ENCODE measurements around the gene NT5DC3. TPM values are rescaled to one million over a fixed set of nuclear protein-coding genes. Genes with fewer than 3 reads are reported as not detected.

The NT5DC3 gene
- total and polyA plus RNA-seq, 2 of the 13 experiments (the other 11 are each of a cell fraction or from before 2014, with no cell fraction given) = 3.2 to 6.6 TPM

DNA sequence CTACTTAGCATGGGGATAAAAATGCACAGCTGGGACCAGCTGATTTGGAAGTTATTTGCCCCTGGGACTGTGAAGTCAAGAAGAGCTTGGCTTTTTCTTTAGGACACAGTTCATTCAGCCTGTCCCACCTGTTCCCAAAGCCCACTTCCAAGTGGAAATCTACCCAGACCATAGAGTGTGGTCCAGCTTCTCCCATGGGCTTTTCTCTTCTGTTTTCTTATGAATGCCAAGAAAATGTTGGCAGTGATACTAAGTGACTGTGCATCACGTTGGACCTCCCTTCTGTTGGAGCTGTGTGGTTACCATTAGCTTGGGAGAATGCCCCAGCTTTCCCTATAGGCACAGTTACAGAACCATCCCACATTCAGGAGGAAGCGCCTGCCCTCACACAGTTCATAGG lies 89.4 kb downstream of the NT5DC3 start:
- Histone ChIP-seq H3K79me2 (ENCODE audit: insufficient read depth, low read length) (no peaks in the 10 kb centered on the region), H3K4me3 (replicated peaks in 1 of 3; ENCODE audit: insufficient read depth in 1 of 3, low read depth in 2 of 3, low read length in 3 of 3) (no peak overlapping the region), H2AFZ (ENCODE audit: low read length) (no peak overlapping the region), H3K4me2 (ENCODE audit: low read depth, low read length) (no peak overlapping the region), H3K27ac (ENCODE audit: extremely low read length, insufficient read depth, low read length) (no peak overlapping the region), H3K36me3 (replicated peaks in 1 of 2; ENCODE audit: control insufficient read depth in 1 of 2, insufficient read depth in 2 of 2, low read length in 2 of 2) (no peaks in the 10 kb centered on the region), H3K27me3 (ENCODE audit: control insufficient read depth in 1 of 2, insufficient read depth in 2 of 2, low read length in 2 of 2) (no peaks in the 10 kb centered on the region), H3K9ac (ENCODE audit: insufficient read depth, low read depth, low read length) (no peak overlapping the region), H3K9me3 (ENCODE audit: low read length) (no peaks in the 10 kb centered on the region), H4K20me1 (ENCODE audit: insufficient read depth, low read length) (no peaks in the 10 kb centered on the region), H3K4me1 (ENCODE audit: insufficient read depth, low read length) (no peaks in the 10 kb centered on the region)
- CTCF ChIA-PET (ENCODE audit: low intra/inter-chr PET ratio, low total read pairs) = no interaction called here
- BruUV-seq (replicated peaks) = no TSS peak
- ATAC-seq (no peak), DNase-seq (ENCODE audit: low spot score) (no peak), FAIRE-seq (no peak)
- intact Hi-C loops (cut with micrococcal nuclease; ENCODE audit: unreplicated experiment) (no loop called here), in situ Hi-C loops (cut with HindIII; ENCODE audit: extremely low pct_ligation_motif_present, low pct_unique_long_range_greater_than_20kb) (no loop called here)
- TF ChIP-seq HMG20B (CRISPR knock-in tag; conservative IDR thresholded peaks at IDR 0.05) = no peak
- no peak for TF ChIP-seq ZNF556 (CRISPR knock-in tag; IDR thresholded peaks at IDR 0.05; ENCODE audit: borderline replicate concordance)
- no peak for TF ChIP-seq TBL1XR1 (IDR thresholded peaks at IDR 0.05; ENCODE audit: borderline replicate concordance, low read length, partially characterized antibody)
- TF ChIP-seq ZNF570 (CRISPR knock-in tag; IDR thresholded peaks at IDR 0.05; ENCODE audit: borderline replicate concordance) = no peak
- TF ChIP-seq SMARCC2 (IDR thresholded peaks at IDR 0.05) = no peak
- POLR2A ChIA-PET = no interaction called here
- WGBS (ENCODE audit: low lambda C conversion rate) = 25% methylated on average over 2 of the region's 2 CpGs

DNA sequence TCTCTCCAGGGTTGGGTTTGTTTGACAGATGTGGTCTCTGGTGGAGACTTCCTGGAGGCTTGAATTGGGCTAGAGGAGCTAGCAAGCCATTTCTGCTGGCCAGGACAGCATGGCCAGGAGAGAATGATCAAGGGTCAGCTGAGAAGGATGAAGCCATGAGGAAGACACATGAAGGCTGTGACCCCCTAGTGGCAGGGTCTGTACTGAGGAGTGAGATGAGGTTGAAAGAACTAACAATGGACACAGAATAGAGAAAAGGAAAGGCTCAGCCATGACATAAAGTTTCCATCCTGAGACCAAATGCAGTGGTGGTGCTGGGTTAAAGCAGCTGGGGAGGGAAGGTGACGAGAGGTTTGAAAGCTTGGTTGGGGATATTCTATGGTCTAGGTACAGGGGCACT lies 89.9 kb downstream of the NT5DC3 start:
- in situ Hi-C loops (cut with HindIII; ENCODE audit: extremely low pct_ligation_motif_present, low pct_unique_long_range_greater_than_20kb) (no loop called here), intact Hi-C loops (cut with micrococcal nuclease; ENCODE audit: unreplicated experiment) (no loop called here)
- H3K27ac ChIP-seq (ENCODE audit: extremely low read length, insufficient read depth, low read length) = no peak overlapping the region
- no peaks in the 10 kb centered on the region for H3K4me1 ChIP-seq (ENCODE audit: insufficient read depth, low read length)
- H3K4me2 ChIP-seq (ENCODE audit: low read depth, low read length) = no peak overlapping the region
- FAIRE-seq (no peak), ATAC-seq (peak; percentile 84), DNase-seq (ENCODE audit: low spot score) (no peak)
- no TSS peak for BruUV-seq (replicated peaks)
- no peaks in the 10 kb centered on the region for H3K79me2 ChIP-seq (ENCODE audit: insufficient read depth, low read length)
- no peaks in the 10 kb centered on the region for H3K9me3 ChIP-seq (ENCODE audit: low read length)
- no peak overlapping the region for H2AFZ ChIP-seq (ENCODE audit: low read length)
- no peaks in the 10 kb centered on the region for H4K20me1 ChIP-seq (ENCODE audit: insufficient read depth, low read length)
- 47% methylated on average over 1 of the region's 1 CpG for WGBS (ENCODE audit: low lambda C conversion rate)
- no peaks in the 10 kb centered on the region for H3K36me3 ChIP-seq (replicated peaks in 1 of 2; ENCODE audit: control insufficient read depth in 1 of 2, insufficient read depth in 2 of 2, low read length in 2 of 2)
- CTCF ChIA-PET (ENCODE audit: low intra/inter-chr PET ratio, low total read pairs) = no interaction called here
- H3K4me3 ChIP-seq (replicated peaks in 1 of 3; ENCODE audit: insufficient read depth in 1 of 3, low read depth in 2 of 3, low read length in 3 of 3) = no peak overlapping the region
- POLR2A ChIA-PET = no interaction called here
- H3K27me3 ChIP-seq (ENCODE audit: control insufficient read depth in 1 of 2, insufficient read depth in 2 of 2, low read length in 2 of 2) = no peaks in the 10 kb centered on the region
- H3K9ac ChIP-seq (ENCODE audit: insufficient read depth, low read depth, low read length) = no peak overlapping the region
- TF ChIP-seq EED (CRISPR knock-in tag; IDR thresholded peaks at IDR 0.05) (no peak), SIN3A (IDR thresholded peaks at IDR 0.05; ENCODE audit: borderline replicate concordance, low read depth, low read length) (no peak), CTCF (CRISPR knock-in tag; IDR thresholded peaks at IDR 0.05) (peak; percentile 31), STAG1 (CRISPR knock-in tag; IDR thresholded peaks at IDR 0.05) (peak; percentile 14; the same call in 1 of the 2 replicates), CBX2 (IDR thresholded peaks at IDR 0.05; ENCODE audit: low read depth, low read length) (no peak), CBX2 (CRISPR knock-in tag; IDR thresholded peaks at IDR 0.05; ENCODE audit: low read depth) (no peak), ZNF136 (CRISPR knock-in tag; IDR thresholded peaks at IDR 0.05; ENCODE audit: low read depth) (no peak)
- TF ChIP-seq, protein P1, sequence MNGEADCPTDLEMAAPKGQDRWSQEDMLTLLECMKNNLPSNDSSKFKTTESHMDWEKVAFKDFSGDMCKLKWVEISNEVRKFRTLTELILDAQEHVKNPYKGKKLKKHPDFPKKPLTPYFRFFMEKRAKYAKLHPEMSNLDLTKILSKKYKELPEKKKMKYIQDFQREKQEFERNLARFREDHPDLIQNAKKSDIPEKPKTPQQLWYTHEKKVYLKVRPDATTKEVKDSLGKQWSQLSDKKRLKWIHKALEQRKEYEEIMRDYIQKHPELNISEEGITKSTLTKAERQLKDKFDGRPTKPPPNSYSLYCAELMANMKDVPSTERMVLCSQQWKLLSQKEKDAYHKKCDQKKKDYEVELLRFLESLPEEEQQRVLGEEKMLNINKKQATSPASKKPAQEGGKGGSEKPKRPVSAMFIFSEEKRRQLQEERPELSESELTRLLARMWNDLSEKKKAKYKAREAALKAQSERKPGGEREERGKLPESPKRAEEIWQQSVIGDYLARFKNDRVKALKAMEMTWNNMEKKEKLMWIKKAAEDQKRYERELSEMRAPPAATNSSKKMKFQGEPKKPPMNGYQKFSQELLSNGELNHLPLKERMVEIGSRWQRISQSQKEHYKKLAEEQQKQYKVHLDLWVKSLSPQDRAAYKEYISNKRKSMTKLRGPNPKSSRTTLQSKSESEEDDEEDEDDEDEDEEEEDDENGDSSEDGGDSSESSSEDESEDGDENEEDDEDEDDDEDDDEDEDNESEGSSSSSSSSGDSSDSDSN (CRISPR knock-in tag; IDR thresholded peaks at IDR 0.05) = no peak

Measured in HepG2 (cell line).